HL-60 (cell line): Measurements from ENCODE around the gene ASTN2.

Experiments
- CTCF ChIP-seq: IDR thresholded peaks from one replicate; pipeline ENCODE4 v1.5.1; 2011; ENCODE audit warnings: low read length, control low read depth, inconsistent platforms; ENCODE audit not compliant: insufficient read depth
- GABPA ChIP-seq: IDR thresholded peaks from 2 replicates; pipeline ENCODE4 v1.6.1; 2012; ENCODE audit warnings: low read depth
- POLR2AphosphoS5 ChIP-seq: IDR thresholded peaks from 2 replicates; pipeline ENCODE4 v1.6.1; 2012; ENCODE audit warnings: low read depth
- REST ChIP-seq: IDR thresholded peaks from 2 replicates; pipeline ENCODE4 v1.6.1; 2012; ENCODE audit warnings: low read depth; ENCODE audit not compliant: insufficient replicate concordance
- SPI1 ChIP-seq: IDR thresholded peaks from 2 replicates; pipeline ENCODE4 v1.6.1; 2012; ENCODE audit warnings: low read depth, mild to moderate bottlenecking, borderline replicate concordance

DNA sequence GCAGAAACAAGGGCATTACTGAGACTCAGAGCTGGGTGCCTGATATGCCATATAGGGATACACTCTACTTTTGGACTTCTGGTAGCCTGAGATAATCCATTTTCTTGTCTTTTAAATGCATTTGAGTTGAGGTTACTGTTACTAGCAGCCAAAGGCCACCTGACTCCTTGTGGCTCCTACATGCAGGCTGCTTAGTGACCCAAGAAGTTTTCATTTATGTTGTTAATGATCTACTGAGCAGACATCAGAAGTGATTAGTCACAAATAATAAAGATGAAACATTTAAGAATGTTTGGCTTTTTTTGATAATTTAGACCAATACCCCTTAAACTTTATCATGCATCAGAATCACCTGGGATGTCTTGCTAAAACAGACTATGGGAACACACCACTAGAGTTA lies 899.3 kb downstream of the ASTN2 start:
- TF ChIP-seq GABPA: no peak
- TF ChIP-seq CTCF: no peak
- no peak for TF ChIP-seq SPI1
- no peak for TF ChIP-seq POLR2AphosphoS5
- no peak for TF ChIP-seq REST
